NB4 (cell line): ENCODE measurements around the gene PDIA4.
"Not testable (repeated sequence)": the region's sequence is repeated elsewhere in the genome, so short reads cannot be mapped to it uniquely, and the experiment has no call there.

Source experiments
- DNase-seq: peaks from one replicate; pipeline ENCODE4 v3.0.0; 2010; ENCODE audit warnings: low read depth
- H3K4me3 ChIP-seq: one replicate; pipeline ENCODE4 v1.5.1; 2011; ENCODE audit warnings: mild to moderate bottlenecking, low read depth, low read length, moderate library complexity
- CTCF ChIP-seq: IDR thresholded peaks from one replicate; pipeline ENCODE4 v1.5.1; 2012; ENCODE audit warnings: low read depth, low read length
- MAX ChIP-seq: IDR thresholded peaks from 2 replicates; pipeline ENCODE4 v1.6.1; 2011; ENCODE audit warnings: low read depth, low read length
- MYC ChIP-seq: IDR thresholded peaks from 2 replicates; pipeline ENCODE4 v1.6.1; 2011; ENCODE audit warnings: low read depth, low read length
- POLR2A ChIP-seq: IDR thresholded peaks from 2 replicates; pipeline ENCODE4 v1.6.1; 2011; ENCODE audit warnings: mild to moderate bottlenecking; ENCODE audit not compliant: insufficient read length; ENCODE audit errors: extremely low read depth

PDIA4 gene

GRCh38 chr7:149043936-149044335 lies 15.6 kb upstream of the PDIA4 start:
- DNase-seq: no peak
- no peak overlapping the region for H3K4me3 ChIP-seq
- TF ChIP-seq MAX: peak; percentile 52
- no peak for TF ChIP-seq POLR2A
- TF ChIP-seq CTCF: no peak
- no peak for TF ChIP-seq MYC

GRCh38 chr7:149041350-149041749 lies 13.0 kb upstream of the PDIA4 start:
- DNase-seq: no peak
- no peak overlapping the region for H3K4me3 ChIP-seq
- TF ChIP-seq MYC (no peak), MAX (no peak), CTCF (no peak), POLR2A (no peak)

- H3K4me3 ChIP-seq, DNase-seq: not testable (repeated sequence)
Observed at GRCh38 chr7:149038641-149039040, 10.3 kb upstream of the PDIA4 start.

GRCh38 chr7:149036676-149037075 lies 8.4 kb upstream of the PDIA4 start:
- DNase-seq: no peak
- H3K4me3 ChIP-seq: no peak overlapping the region
- TF ChIP-seq MYC (no peak), POLR2A (no peak), MAX (no peak), CTCF (no peak)

GRCh38 chr7:149031353-149031910 lies 3.1 kb upstream of the PDIA4 start:
- no peak for TF ChIP-seq POLR2A
- H3K4me3 ChIP-seq: no peak overlapping the region
- no peak for DNase-seq

- H3K4me3 ChIP-seq, DNase-seq: not testable (repeated sequence)
Observed at GRCh38 chr7:149030439-149030838, 2.1 kb upstream of the PDIA4 start.

- no peak for TF ChIP-seq MAX
- no peak for TF ChIP-seq CTCF
- no peak for TF ChIP-seq MYC
- no peak for TF ChIP-seq POLR2A
- peak; percentile 33 for DNase-seq
- H3K4me3 ChIP-seq: peak overlapping the region; percentile 90
Observed at GRCh38 chr7:149027611-149028345, 527 bp downstream of the PDIA4 start.
